Type B pancreatic cell (in vitro differentiated cells): ENCODE measurements around the gene FTH1. TPM values are rescaled to one million over a fixed set of nuclear protein-coding genes. Genes with fewer than 3 reads are reported as not detected.
A peak's percentile ranks its signal among the peaks of the same experiment; 100 is the strongest.

ENCODE experiments used
- DNase-seq: peaks from one replicate; pipeline ENCODE4 v3.0.0; 2021; ENCODE audit warnings: mixed read lengths; ENCODE audit not compliant: unreplicated experiment; ENCODE audit errors: extremely low spot score
- H3K27ac Mint-ChIP-seq: 2 replicates; pipeline ENCODE4 v1.8.0; 2021; ENCODE audit warnings: mild to moderate bottlenecking, mixed read lengths
- H3K27me3 Mint-ChIP-seq: 2 replicates; pipeline ENCODE4 v1.8.0; 2021; ENCODE audit warnings: mixed read lengths
- H3K36me3 Mint-ChIP-seq: 2 replicates; pipeline ENCODE4 v1.8.0; 2021; ENCODE audit warnings: mixed read lengths
- H3K4me1 Mint-ChIP-seq: one replicate; pipeline ENCODE4 v1.8.0; 2021; ENCODE audit warnings: mixed read lengths; ENCODE audit not compliant: unreplicated experiment
- H3K4me3 Mint-ChIP-seq: 2 replicates; pipeline ENCODE4 v1.8.0; 2021; ENCODE audit warnings: mild to moderate bottlenecking, mixed read lengths
- H3K9me3 Mint-ChIP-seq: 2 replicates; pipeline ENCODE4 v1.8.0; 2021; ENCODE audit warnings: mixed read lengths
- CTCF ChIP-seq: fragments of 200-600 bp; sonication (generic); conservative IDR thresholded peaks from 2 replicates; pipeline ENCODE4 v1.5.0; 2021; ENCODE audit warnings: antibody characterized with exemption, mild to moderate bottlenecking
- total RNA-seq: library from RNA; stranded (reverse); gene quantifications from 2 replicates; pipeline ENCODE4 v1.2.1, GENCODE V29; 2021; ENCODE audit warnings: low replicate concordance

Gene FTH1
- total RNA-seq, 1 donor from 2014 or later, result 1,346 TPM

- no peak for DNase-seq
- Mint-ChIP-seq H3K4me1 (peaks cover 22% of the 10 kb centered on the region), H3K27ac (peak overlapping the region; percentile 61), H3K36me3 (no peaks in the 10 kb centered on the region), H3K4me3 (peak overlapping the region; percentile 8), H3K27me3 (peaks cover 14% of the 10 kb centered on the region), H3K9me3 (no peaks in the 10 kb centered on the region)
- no peak for TF ChIP-seq CTCF
Measured at GRCh38 chr11:61949169-61950034, 18.0 kb downstream of the FTH1 start.

GRCh38 chr11:61948505-61948904, 18.9 kb downstream of the FTH1 start:
- Mint-ChIP-seq H3K9me3 (no peaks in the 10 kb centered on the region), H3K4me3 (no peak overlapping the region), H3K27me3 (peaks cover 16% of the 10 kb centered on the region), H3K27ac (no peak overlapping the region), H3K36me3 (no peaks in the 10 kb centered on the region), H3K4me1 (peaks cover 26% of the 10 kb centered on the region)
- TF ChIP-seq CTCF, result no peak
- DNase-seq, result no peak

- peak; percentile 96 for TF ChIP-seq CTCF
- Mint-ChIP-seq H3K4me3 (no peak overlapping the region), H3K27me3 (peaks cover 16% of the 10 kb centered on the region), H3K36me3 (no peaks in the 10 kb centered on the region), H3K9me3 (no peaks in the 10 kb centered on the region), H3K27ac (no peak overlapping the region), H3K4me1 (peaks cover 26% of the 10 kb centered on the region)
- DNase-seq, result peak; percentile 83
Measured at GRCh38 chr11:61947486-61948210, 19.8 kb downstream of the FTH1 start.

- H3K4me1 Mint-ChIP-seq, result peaks cover 26% of the 10 kb centered on the region
- no peaks in the 10 kb centered on the region for H3K36me3 Mint-ChIP-seq
- H3K9me3 Mint-ChIP-seq, result no peaks in the 10 kb centered on the region
- no peak for TF ChIP-seq CTCF
- no peak overlapping the region for H3K4me3 Mint-ChIP-seq
- DNase-seq, result no peak
- H3K27me3 Mint-ChIP-seq, result peaks cover 13% of the 10 kb centered on the region
- H3K27ac Mint-ChIP-seq, result no peak overlapping the region
Measured at GRCh38 chr11:61946894-61947293, 20.5 kb downstream of the FTH1 start.

GRCh38 chr11:61945191-61945590, 22.2 kb downstream of the FTH1 start:
- DNase-seq, result no peak
- no peaks in the 10 kb centered on the region for H3K9me3 Mint-ChIP-seq
- no peak for TF ChIP-seq CTCF
- peaks cover 13% of the 10 kb centered on the region for H3K27me3 Mint-ChIP-seq
- no peak overlapping the region for H3K4me3 Mint-ChIP-seq
- H3K4me1 Mint-ChIP-seq, result peaks cover 26% of the 10 kb centered on the region
- H3K27ac Mint-ChIP-seq, result no peak overlapping the region
- H3K36me3 Mint-ChIP-seq, result no peaks in the 10 kb centered on the region
